ENCODE results near the gene TBCK.

Gene TBCK

DNA sequence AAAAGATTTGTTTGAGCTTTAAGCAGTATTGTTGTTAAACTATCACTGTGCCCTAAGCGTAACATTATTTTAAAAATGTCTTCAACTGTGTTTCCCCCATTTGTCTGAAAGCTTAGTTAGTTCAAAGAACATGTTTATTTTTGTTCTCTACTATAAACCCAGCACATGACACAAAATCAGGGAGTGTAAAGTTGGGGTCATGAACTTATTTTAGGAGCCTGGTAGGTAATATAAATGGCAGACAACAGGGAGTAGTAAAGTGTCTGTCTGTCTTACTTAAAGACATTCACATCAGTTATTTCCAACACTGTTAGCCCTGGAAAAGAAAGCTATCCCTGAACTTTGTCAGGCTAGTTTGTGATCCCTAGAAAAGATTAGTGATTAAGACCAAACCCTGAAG is 4.2 kb upstream of the TBCK start:
- no peak for DNase-seq

DNA sequence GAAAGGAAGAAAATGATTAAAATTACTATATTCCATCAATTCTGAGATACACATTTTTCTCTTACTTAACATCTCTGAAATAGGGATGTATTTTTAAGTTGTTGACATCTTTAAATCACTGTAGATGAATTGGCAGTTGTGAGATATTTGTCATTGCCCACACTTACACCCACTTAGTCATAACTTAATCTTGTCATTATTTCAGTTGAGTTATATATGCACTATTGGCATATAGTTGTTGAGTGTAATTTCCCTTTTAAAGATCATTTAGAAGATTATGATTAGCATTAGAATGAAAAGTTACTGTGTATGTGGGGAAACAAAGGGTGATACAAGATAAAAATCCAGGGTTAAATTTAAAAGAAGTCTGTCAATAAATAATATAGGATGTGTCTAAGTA is 2.5 kb upstream of the TBCK start:
- DNase-seq: no peak

DNA sequence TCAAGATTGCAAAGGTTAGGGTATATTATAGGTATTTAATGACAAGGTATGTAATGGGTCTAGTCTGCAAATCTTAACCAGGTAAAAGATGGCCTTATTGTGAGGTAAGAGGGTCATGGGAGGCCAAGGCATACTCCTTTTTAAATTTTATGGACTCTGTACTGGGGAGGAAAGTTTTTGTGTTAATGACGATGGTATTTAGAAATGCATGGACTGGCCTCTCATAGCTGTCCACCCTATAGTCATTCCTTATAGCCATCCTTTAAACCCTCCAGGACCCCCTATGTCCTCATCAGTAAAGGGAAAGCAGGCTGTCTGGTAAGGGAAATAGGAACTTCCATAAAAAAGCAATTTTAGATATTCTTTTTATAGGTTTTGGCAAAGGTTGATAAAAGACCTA is 1.8 kb upstream of the TBCK start:
- no peak for DNase-seq

DNA sequence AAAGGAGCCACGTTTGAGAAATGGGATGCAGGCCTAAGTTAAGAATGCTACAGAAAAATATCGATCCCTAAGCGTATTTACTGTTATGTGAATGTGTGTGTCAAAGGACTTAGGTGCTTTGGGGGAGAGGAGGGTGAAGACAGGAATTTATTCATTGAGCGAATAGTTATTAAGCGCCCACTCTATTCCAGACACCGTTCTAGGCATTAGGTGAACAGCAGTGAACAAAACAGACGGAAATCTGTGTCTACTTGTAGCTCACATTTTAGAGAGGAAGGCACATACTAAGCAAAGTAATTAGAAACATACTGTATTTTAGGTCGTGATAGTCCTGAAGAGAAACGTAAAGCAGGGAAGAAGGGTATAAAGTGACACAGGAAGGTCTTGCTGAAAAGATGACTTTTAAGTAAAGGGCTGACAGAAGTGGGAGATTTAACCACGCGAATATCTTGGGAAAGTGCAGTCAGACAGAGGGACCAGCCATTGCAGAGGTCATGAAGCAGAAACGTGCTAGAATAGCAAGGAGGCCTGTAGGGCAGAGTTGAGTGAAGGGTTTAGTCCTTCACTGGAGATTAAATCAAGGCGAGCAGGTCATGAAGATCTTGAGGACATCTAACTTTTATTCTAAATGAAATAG is 882 bp upstream of the TBCK start:
- no peak for DNase-seq

DNA sequence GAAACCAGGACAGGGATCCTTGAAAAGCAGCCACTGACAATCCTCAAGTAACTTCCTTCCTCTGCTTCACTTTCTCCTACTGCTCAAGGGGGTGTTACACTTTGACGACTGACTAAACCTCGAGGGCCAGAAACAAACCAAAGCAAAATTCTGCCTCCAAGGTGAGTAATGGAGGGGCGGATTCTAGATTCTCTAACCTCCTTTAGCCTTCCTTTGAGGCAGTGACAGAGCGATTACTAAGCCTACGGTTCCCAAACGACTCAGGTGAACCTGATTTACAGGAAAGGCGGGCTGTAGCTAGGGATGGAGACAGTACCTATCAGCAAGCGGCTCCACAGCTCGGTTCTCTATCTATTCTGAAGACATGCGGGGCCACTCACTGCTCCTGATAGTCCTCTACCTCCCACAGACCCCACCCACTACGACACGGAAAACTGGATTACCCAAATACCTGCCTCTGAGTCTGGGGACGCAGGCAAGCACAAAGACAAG is 487 bp downstream of the TBCK start:
- no peak for DNase-seq

DNA sequence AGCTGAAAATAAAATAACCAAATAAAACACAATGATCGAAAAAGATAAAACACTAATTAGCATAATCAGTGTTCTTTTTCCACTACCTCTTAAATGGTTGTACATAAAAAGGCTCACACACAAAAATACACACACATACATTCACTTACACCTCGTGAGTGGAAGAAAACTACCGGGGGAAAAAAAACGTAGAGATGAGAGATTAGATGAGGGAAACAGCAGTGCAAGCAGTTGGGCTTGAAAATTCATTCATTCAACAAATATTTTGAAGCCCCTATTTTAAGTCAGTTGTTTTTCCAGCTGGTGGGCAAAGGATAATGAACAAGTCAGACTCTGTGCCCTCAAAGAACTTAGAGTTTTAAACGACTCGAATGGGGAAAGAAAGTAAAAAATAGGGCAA is 1.0 kb downstream of the TBCK start:
- DNase-seq: no peak

DNA sequence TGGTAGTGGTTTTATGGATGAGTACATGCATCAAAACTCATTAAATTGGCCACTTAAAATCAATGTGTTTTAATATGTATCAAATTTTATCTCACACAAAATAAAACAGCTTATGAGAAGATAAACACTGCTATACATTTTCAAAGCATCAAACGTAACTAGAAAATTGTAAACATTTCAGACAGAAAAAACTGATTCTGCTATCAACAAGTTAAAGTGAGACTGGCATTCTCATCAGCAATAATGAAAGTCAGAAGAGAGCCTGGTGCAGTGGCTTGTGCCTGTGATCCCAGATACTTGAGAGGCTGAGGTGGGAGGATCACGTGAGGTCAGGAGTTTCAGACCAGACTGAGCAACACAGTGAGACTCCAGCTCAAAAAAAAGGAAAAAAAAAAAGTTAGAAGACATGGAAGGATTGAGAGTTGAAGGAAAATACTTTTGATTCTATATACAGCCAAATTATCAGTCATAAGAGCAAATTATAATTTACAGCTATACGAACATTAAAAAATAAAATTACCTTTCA is 2.9 kb downstream of the TBCK start:
- no peak for DNase-seq

DNA sequence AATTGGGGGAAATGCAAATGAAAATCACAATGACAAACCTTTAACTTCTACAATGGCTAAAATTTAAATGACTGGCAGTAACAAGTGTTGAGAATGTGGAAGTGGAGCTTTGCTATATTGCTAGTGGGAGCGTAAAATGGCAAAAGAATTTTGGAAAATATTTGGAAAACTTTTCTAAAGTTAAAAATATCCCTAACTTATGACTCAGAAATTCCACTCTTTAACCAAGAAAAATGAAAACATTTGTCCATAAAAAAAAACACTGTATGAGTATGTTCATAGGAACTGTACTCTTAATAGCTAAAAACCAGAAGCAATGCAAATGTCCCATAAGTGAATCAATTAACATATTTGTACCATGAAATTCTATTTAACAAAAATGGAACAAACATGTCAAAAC is 3.6 kb downstream of the TBCK start:
- no peak for DNase-seq

DNA sequence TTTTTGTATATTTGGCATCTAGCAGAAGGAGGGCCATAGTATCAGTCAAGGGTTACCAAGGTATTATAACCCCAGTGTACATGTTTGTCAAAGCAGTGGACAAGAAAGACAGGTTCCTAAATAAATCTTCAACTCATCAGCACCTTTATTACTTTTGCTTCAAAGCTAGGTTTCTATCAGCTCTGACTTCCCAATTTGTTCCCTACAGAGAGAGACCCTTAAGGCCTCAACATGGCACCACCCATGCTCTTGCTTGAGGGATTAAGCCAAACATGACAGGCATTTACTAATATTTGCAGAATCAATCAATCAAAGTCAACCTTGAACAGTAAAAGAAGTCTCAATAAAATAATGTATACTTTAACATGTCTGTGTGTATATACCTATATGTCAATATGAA is 9.4 kb downstream of the TBCK start:
- no peak for DNase-seq

DNA sequence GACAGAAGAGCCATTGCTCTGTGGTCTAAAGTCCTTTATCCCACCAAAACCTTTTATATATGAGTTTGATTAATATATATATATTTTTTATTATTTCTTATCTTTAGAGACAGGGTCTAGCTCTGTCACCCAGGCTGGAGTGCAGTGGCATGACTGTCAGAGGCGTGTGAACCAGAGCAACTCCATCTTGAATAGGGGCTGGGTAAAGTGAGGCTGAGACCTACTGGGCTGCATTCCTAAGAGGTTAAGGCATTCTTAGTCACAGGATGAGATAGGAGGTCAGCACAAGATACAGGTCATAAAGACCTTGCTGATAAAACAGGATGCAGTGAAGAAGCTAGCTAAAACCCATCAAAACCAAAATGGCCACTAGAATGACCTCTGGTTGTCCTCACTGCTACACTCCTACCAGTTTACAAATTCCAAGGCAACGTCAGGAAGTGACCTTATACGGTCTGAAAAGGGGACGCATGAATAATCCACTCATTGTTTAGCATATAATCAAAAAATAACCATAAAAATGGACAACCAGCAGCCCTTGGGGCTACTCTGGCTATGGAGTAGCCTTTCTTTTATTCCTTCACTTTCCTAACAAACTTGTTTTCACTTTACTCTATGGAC is 10.5 kb downstream of the TBCK start:
- no peak for DNase-seq

DNA sequence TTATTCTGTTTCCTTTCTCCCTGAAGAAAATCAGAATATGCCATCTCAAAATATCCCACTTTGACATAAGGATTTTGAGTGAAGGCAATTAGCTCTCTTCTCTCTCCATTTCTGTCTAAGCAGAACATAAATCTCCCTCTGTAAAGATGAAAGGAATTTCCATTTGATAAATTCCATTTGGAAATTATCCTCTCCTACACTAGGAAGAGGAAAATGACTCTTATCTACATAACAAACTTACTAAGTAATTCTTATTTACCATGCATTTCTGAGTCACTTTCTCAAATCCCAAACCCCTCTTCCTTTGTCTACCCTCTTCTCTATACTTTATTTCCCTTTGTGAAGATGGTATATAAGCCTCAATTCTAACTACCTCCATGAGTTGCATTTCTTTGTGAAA is 11.4 kb downstream of the TBCK start:
- DNase-seq: no peak

DNA sequence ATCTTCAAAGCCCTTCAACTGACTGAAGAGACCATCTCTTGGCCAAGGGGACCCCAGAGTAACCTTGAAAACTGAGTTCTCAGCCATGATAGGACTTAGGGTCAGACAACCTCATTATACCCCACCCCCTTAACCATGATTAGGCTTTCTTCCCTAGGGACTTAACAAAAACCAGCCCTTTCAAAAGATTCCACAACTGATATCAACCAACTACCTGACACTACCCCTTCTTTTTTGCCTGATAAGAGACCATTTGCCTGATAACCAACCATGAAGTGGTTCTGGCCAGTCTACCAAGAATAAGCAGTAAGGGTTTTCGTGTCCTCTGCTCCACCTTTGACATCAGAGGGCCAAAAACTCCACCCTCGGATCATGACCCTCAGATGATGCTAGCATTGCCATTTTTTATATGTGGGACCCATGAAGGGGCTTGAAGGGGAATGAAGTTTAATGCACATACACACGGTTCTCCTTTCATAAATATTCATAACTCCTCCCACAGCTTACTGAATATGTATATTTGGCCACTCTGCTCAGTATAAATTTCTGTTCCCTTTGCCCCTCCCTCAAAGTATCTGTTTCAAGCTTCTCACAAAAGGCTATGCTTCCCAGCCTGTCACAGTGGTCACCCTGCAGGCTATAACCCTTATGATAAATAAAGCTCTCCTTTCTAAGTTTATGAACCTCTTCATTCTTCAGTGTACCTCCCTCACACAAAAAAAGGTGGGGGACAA is 12.3 kb downstream of the TBCK start:
- DNase-seq: no peak

DNA sequence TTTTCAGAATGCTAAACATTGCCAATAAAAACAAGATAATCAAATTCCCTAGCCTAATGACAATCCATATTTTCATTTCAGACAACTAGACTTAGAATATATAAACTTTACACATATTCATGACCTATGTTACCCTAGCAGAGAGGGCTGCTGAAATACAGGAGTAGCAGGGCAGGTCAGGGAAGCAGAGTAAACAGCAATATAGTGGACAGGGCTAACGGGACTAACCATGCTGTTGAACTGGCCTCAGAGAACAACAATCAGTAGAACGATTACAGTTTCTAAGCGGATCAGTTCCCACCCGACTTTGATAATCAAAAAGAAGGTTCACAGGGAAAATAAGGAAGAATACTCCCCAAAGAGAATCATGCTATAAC is 14.0 kb downstream of the TBCK start:
- DNase-seq: no peak

DNA sequence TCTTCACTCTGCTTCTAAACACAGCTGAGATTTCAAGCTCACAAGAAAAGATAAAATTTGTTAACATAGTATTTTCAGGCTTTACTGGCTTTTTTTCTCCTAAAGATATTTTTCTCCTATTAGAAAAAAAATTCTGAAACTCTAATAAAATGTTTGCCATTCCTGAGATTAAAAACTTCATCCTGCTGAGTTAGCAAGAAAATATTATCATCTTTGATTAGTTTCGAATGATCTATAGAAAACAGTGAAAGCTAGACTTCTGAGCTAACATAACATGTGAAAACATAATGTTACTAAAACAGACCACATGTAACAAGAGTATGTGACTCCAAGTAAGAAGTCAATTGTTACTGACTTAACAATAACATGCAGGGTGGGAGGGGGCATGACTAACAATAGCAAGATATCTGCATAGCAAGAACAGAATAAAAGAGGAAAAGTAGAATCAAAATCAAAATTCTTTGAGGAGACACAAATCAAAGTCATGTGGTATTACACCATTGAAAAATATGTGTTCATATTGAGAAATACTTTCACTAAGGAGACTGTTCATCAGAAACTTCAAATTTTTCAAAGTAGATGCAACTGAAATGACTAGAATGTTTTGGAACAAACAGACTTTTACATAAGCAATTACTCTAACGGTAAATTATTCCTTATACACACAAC is 14.5 kb downstream of the TBCK start:
- DNase-seq: no peak

DNA sequence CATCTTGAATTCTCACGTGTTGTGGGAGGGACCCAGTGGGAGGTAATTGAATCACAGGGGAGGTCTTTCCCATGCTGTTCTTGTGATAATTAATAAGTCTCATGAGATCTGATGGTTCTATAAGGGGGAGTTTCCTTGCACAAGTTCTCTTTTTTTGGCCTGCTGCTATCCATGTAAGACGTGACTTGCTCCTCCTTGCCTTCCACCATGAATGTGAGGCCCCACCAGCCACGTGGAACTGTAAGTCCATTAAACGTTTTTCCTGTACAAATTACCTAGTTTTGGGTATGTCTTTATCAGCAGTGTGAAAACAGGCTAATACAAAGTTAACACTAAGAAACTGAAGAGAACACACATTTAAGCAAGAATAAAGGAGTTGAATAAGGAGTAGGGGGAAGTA is 16.0 kb downstream of the TBCK start:
- no peak for DNase-seq

DNA sequence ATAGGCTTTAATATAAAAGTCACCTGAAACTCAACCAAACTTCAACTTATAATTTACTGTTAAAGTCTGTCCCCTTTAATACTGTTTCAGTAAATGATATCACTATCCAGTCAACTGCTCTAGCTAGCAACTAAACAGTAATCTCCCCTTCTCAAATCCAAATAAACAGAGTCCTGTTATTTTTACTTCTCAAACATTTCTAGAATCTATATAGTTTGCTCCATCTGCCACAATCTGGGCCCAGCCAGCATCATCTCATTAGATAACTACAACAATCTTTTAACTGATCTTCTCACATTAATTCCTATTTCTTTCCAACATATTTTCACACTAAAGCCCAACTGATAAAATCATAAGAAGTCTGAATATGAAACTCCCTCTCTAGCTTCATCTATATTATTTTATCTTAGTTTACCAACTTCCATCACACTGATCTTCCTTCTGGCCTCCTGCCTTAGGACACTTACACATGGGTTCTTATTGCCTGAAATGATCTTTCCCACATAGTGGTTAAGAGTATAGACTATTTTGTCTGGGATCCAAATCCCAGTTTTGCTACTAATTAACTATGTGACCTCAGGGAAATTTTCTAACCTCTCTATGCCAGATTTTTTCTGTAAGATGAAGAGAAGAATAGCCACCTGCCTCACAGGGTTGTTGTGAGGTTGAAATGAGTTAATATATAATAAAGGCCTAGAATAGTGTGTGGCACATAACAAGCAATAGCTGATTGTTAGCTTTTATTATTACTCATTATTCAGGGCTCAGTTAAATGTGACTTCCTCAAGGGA is 18.6 kb downstream of the TBCK start:
- DNase-seq: no peak

DNA sequence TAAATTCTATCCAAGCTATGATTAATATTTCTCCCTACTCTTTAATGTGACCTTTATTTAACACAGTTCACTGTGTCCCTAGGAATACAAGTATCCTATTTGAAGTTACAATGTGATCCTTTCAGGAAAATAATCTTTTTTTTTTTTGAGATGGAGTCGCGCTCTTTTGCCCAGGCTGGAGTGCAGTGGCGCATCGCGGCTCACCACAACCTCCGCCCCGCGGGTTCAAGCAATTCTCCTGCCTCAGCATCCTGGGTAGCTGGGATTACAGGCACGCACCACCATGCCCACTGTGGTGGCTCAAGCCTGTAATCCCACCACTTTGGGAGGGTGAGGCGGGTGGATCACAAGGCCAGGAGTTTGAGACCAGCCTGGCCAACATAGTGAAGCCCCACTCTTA is 21.9 kb downstream of the TBCK start:
- no peak for DNase-seq

DNA sequence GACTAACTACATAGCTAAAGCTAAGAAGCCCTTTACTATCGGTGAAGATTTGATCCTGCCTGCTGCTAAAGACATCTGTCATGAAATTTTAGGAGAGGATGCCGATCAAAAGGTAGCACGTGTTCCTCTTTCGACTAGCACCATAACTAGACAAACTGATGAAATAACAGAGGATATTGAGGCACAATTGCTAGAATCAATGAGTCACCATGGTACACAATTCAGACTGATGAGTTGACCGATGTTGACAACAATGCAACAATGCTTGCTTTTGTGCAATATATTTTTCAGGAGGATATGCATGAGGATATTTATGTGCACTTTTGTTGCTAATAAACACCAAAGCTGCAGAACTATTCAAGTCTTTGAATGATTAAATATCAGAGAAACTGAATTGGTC is 24.3 kb downstream of the TBCK start:
- DNase-seq: no peak

DNA sequence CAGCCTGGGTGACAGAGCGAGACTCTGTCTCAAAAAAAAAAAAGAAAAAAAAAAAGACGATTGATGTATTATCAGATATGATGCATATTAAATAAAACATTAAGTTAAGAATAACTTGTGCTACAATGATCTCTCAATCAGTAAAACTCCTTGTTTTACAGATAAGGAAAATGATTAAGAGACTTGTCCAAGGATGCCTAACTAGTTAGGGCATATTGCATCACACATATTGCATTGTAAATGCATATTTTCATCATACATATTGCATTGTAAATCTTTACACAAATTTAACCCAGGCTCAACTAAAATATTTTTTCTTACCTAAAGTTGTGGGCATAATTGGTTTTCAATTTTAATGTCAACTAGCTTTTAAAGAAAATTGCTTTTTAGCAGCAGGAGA is 26.3 kb downstream of the TBCK start:
- DNase-seq: no peak

DNA sequence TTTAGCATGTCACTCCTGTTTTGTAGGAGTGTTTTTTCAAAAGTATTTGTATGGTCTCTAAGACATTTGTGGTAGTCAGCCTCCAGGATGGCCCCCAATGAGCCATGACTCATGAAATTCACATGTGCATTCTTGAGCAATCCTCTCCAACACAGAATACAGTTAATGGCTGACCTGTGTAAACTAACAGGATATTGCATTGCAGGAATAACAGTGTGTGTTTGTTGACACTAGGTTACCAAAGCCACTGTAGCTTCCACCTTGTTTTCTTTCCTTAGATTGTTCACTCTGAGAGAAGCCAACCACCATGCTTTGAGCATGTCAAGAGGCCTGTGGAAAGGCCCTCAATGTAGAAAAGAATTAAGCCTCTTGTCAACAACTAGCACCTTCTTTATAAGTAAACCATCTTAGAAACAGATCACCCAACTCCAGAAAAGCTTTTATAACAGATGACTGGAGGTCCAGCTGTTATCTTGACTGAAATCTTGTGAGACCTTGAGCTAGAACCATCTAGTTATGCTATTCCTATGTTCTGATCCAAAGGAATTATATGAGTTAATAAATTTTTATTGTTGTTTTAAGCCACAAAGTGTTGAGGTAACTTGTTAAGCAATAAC is 28.5 kb downstream of the TBCK start:
- DNase-seq: no peak

DNA sequence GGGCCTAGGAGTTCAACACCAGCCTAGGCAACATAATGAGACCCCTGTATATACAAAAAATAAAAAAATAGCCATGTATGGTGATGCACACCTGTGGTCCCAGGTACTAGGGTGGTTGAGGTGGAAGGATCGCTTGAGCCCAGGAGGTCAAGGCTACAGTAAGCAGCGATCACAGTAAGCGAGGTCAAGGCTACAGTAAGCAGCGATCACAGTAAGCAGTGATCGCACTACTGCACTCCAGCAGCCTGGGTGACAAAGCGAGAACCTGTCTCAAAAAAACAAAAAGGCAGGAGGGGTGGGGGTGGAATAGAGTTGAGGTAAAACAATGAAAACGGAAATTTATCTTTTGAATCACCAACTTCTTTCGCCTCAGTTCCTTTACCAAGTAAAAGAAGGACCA is 29.4 kb downstream of the TBCK start:
- no peak for DNase-seq

DNA sequence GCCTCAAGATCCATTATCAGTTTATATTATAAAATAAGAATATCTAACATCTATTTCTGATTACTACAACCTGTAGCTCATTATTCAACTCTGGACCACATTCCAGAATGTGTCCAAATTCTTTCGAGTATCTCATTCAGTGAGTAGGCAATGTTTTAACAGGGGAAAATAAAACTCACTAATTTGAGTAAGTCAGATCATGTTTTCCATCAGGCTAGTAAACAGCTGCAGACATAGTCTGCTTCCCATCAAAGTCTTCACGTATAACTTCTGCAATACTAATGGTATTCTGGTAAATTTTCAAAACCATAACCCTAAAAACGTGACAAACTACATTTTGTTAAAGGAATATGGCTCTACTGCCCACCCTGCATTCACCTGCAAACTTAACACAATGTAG is 31.8 kb downstream of the TBCK start:
- DNase-seq: no peak

All from activated effector memory CD4-positive, alpha-beta T cell treated with Interleukin-2 at 50 U/mL for 16 hours (primary cell).